ENCODE results near the gene USP25.
"Not testable (repeated sequence)": the region's sequence is repeated elsewhere in the genome, so short reads cannot be mapped to it uniquely, and the experiment has no call there.

Gene USP25

GRCh38 chr21:15732290-15732995 is 2.7 kb downstream of the USP25 start:
- DNase-seq, result no peak

- no peak for DNase-seq
Observed at GRCh38 chr21:15732996-15733329, 3.2 kb downstream of the USP25 start.

GRCh38 chr21:15735409-15735808 is 5.6 kb downstream of the USP25 start:
- DNase-seq, result no peak

GRCh38 chr21:15735931-15736330 is 6.1 kb downstream of the USP25 start:
- DNase-seq, result not testable (repeated sequence)

- DNase-seq, result not testable (repeated sequence)
Observed at GRCh38 chr21:15738779-15739178, 9.0 kb downstream of the USP25 start.

- DNase-seq, result no peak
Observed at GRCh38 chr21:15740383-15740782, 10.6 kb downstream of the USP25 start.

- DNase-seq, result no peak
Observed at GRCh38 chr21:15741510-15741909, 11.7 kb downstream of the USP25 start.

GRCh38 chr21:15742052-15742670 is 12.4 kb downstream of the USP25 start:
- no peak for DNase-seq

- no peak for DNase-seq
Observed at GRCh38 chr21:15742694-15743093, 12.9 kb downstream of the USP25 start.

GRCh38 chr21:15743593-15743992 is 13.8 kb downstream of the USP25 start:
- DNase-seq, result no peak

- no peak for DNase-seq
Observed at GRCh38 chr21:15744926-15745325, 15.1 kb downstream of the USP25 start.

- DNase-seq, result no peak
Observed at GRCh38 chr21:15748586-15748985, 18.8 kb downstream of the USP25 start.

GRCh38 chr21:15749082-15749860 is 19.5 kb downstream of the USP25 start:
- DNase-seq, result no peak

- no peak for DNase-seq
Observed at GRCh38 chr21:15749861-15750159, 20.0 kb downstream of the USP25 start.

GRCh38 chr21:15751037-15751436 is 21.3 kb downstream of the USP25 start:
- DNase-seq, result no peak

GRCh38 chr21:15751546-15751945 is 21.8 kb downstream of the USP25 start:
- no peak for DNase-seq

GRCh38 chr21:15752763-15753407 is 23.1 kb downstream of the USP25 start:
- DNase-seq, result no peak

- no peak for DNase-seq
Observed at GRCh38 chr21:15753741-15754140, 24.0 kb downstream of the USP25 start.

GRCh38 chr21:15754640-15755039 is 24.9 kb downstream of the USP25 start:
- DNase-seq, result no peak

GRCh38 chr21:15755125-15755524 is 25.3 kb downstream of the USP25 start:
- DNase-seq, result no peak

GRCh38 chr21:15759469-15759868 is 29.7 kb downstream of the USP25 start:
- DNase-seq, result no peak

GRCh38 chr21:15761507-15762100 is 31.8 kb downstream of the USP25 start:
- DNase-seq, result no peak

GRCh38 chr21:15763359-15763758 is 33.6 kb downstream of the USP25 start:
- DNase-seq, result no peak
